Neural cell (in vitro differentiated cells): Measurements from ENCODE around the gene CC2D2B. TPM values are rescaled to one million over a fixed set of nuclear protein-coding genes. Genes with fewer than 3 reads are reported as not detected.

ENCODE experiments used
- H2AFZ ChIP-seq: fragments of 200-600, 300-800 bp; sonication (generic), shearing (Covaris generic); 2 replicates; pipeline ENCODE4 v1.6.0; 2014; ENCODE audit warnings: low read depth, mild to moderate bottlenecking, antibody characterized with exemption, low read length, moderate library complexity
- H3F3A ChIP-seq: fragments of 200-600 bp; shearing (Covaris generic); 2 replicates; pipeline ENCODE4 v1.6.1; 2016; ENCODE audit warnings: mild to moderate bottlenecking, moderate library complexity, mixed read lengths, antibody characterized with exemption, low read length; ENCODE audit not compliant: insufficient read depth, poor library complexity, severe bottlenecking
- H3K27ac ChIP-seq: fragments of 200-600, 300-800 bp; sonication (generic), shearing (Covaris generic); 2 replicates; pipeline ENCODE4 v1.5.1; 2014; ENCODE audit warnings: mild to moderate bottlenecking, low read length, moderate library complexity
- H3K27me3 ChIP-seq: fragments of 300-800, 200-600 bp; sonication (generic), shearing (Covaris generic); 2 replicates; pipeline ENCODE4 v1.6.0; 2014; ENCODE audit warnings: mild to moderate bottlenecking, low read depth, low read length, moderate library complexity; ENCODE audit not compliant: insufficient read depth
- H3K36me3 ChIP-seq: fragments of 300-800, 200-600 bp; sonication (generic), shearing (Covaris generic); 2 replicates; pipeline ENCODE4 v1.5.1; 2014; ENCODE audit warnings: mild to moderate bottlenecking, antibody characterized with exemption, low read length, moderate library complexity; ENCODE audit not compliant: insufficient read depth
- H3K4me2 ChIP-seq: fragments of 300-800, 200-600 bp; sonication (generic), shearing (Covaris generic); 2 replicates; pipeline ENCODE4 v1.6.0; 2014; ENCODE audit warnings: mild to moderate bottlenecking, low read length
- H3K4me3 ChIP-seq: fragments of 300-800, 200-600 bp; sonication (generic), shearing (Covaris generic); 2 replicates; pipeline ENCODE4 v1.5.1; 2014; ENCODE audit warnings: mild to moderate bottlenecking, low read length, moderate library complexity
- H3K79me2 ChIP-seq: fragments of 200-600 bp; shearing (Covaris generic); replicated peaks from 2 replicates; pipeline ENCODE4 v1.6.0; 2014; ENCODE audit warnings: mild to moderate bottlenecking, low read length, moderate library complexity; ENCODE audit not compliant: insufficient read depth
- H3K9ac ChIP-seq: fragments of 300-800, 200-600 bp; sonication (generic), shearing (Covaris generic); 2 replicates; pipeline ENCODE4 v1.6.1; 2016; ENCODE audit warnings: mild to moderate bottlenecking, low read length, mixed read lengths
- H3K9me2 ChIP-seq: fragments of 200-600 bp; shearing (Covaris generic); 2 replicates; pipeline ENCODE4 v1.6.1; 2016; ENCODE audit warnings: mild to moderate bottlenecking, low read length, mixed read lengths; ENCODE audit not compliant: insufficient read depth
- H3K9me3 ChIP-seq: fragments of 200-600, 300-800 bp; sonication (generic), shearing (Covaris generic); 2 replicates; pipeline ENCODE4 v1.6.1; 2016; ENCODE audit warnings: mild to moderate bottlenecking, mixed run types, low read length, moderate library complexity, mixed read lengths
- H4K20me1 ChIP-seq: fragments of 200-600 bp; shearing (Covaris generic); 2 replicates; pipeline ENCODE4 v1.6.1; 2016; ENCODE audit warnings: mild to moderate bottlenecking, mixed run types; ENCODE audit not compliant: insufficient read depth
- EP300 ChIP-seq: fragments of 450-650 bp; conservative IDR thresholded peaks from 2 replicates; pipeline ENCODE4 v1.6.1; 2014; ENCODE audit warnings: antibody characterized with exemption, mild to moderate bottlenecking, moderate library complexity; ENCODE audit not compliant: poor library complexity, severe bottlenecking
- EZH2 ChIP-seq: fragments of 200-600, 300-800 bp; shearing (Covaris generic), sonication (generic); IDR thresholded peaks from 2 replicates; pipeline ENCODE4 v1.6.1; 2014; ENCODE audit warnings: antibody characterized with exemption, low read length, borderline replicate concordance, mild to moderate bottlenecking; ENCODE audit not compliant: insufficient read depth, poor library complexity, severe bottlenecking
- MXI1 ChIP-seq: fragments of 450-650 bp; conservative IDR thresholded peaks from 2 replicates; pipeline ENCODE4 v1.6.1; 2014; ENCODE audit warnings: antibody characterized with exemption, mild to moderate bottlenecking; ENCODE audit not compliant: poor library complexity, severe bottlenecking
- POLR2AphosphoS5 ChIP-seq: IDR thresholded peaks from 2 replicates; pipeline ENCODE4 v1.6.1; 2012
- RAD21 ChIP-seq: fragments of 450-650 bp; conservative IDR thresholded peaks from 2 replicates; pipeline ENCODE4 v1.6.1; 2014; ENCODE audit warnings: antibody characterized with exemption, mild to moderate bottlenecking, moderate library complexity
- REST ChIP-seq: IDR thresholded peaks from 2 replicates; pipeline ENCODE4 v1.6.1; 2012; ENCODE audit warnings: borderline replicate concordance
- SMC3 ChIP-seq: fragments of 450-650 bp; conservative IDR thresholded peaks from 2 replicates; pipeline ENCODE4 v1.6.1; 2014; ENCODE audit warnings: antibody characterized with exemption, mild to moderate bottlenecking, moderate library complexity; ENCODE audit not compliant: poor library complexity
- TAF1 ChIP-seq: IDR thresholded peaks from 2 replicates; pipeline ENCODE4 v1.6.1; 2012; ENCODE audit warnings: low read depth
- polyA plus RNA-seq: library from polyadenylated mRNA; depleted of rRNA; stranded (reverse); fragments of >200 nt; gene quantifications from 2 replicates; pipeline ENCODE4 v1.2.3, GENCODE V29; 2014
- TF ChIP-seq, protein P1 (sequence below): fragments of 450-650 bp; IDR thresholded peaks from 2 replicates; pipeline ENCODE4 v1.5.1; 2014; ENCODE audit warnings: antibody characterized with exemption, mild to moderate bottlenecking, moderate library complexity; ENCODE audit not compliant: poor library complexity, severe bottlenecking

The CC2D2B gene
- polyA plus RNA-seq, 1 donor from 2014 or later: 0.61 TPM

DNA sequence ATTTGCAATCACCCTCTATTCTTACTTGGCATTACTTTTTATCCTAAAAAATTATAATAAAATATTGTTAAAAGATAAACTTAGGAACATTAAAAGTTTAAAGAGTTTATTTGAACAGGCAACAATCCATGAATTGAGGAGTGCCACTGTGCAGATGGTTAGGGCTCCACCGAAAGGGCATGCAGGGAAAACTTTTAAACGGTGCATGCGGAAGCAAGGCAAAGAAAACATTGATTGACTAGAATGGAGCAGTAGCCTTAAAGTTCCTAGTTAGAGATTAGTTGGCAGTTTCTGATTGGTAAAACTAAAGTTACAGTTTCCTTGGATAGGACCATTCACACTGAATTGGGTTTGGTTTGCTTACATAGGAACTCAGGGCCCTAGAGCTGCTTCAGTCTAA, 17.3 kb downstream of the CC2D2B start:
- H3K27ac ChIP-seq: no peak overlapping the region
- no peak overlapping the region for H3K4me3 ChIP-seq
- no peaks in the 10 kb centered on the region for H3F3A ChIP-seq
- H3K9me3 ChIP-seq: no peaks in the 10 kb centered on the region
- H3K79me2 ChIP-seq: no peaks in the 10 kb centered on the region
- H2AFZ ChIP-seq: no peak overlapping the region
- H3K4me2 ChIP-seq: no peak overlapping the region
- TF ChIP-seq SMC3 (no peak), EZH2 (no peak), RAD21 (no peak), REST (no peak), MXI1 (no peak), EP300 (no peak), TAF1 (no peak), POLR2AphosphoS5 (no peak)
- TF ChIP-seq, protein P1, sequence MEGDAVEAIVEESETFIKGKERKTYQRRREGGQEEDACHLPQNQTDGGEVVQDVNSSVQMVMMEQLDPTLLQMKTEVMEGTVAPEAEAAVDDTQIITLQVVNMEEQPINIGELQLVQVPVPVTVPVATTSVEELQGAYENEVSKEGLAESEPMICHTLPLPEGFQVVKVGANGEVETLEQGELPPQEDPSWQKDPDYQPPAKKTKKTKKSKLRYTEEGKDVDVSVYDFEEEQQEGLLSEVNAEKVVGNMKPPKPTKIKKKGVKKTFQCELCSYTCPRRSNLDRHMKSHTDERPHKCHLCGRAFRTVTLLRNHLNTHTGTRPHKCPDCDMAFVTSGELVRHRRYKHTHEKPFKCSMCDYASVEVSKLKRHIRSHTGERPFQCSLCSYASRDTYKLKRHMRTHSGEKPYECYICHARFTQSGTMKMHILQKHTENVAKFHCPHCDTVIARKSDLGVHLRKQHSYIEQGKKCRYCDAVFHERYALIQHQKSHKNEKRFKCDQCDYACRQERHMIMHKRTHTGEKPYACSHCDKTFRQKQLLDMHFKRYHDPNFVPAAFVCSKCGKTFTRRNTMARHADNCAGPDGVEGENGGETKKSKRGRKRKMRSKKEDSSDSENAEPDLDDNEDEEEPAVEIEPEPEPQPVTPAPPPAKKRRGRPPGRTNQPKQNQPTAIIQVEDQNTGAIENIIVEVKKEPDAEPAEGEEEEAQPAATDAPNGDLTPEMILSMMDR: no peak
- no peaks in the 10 kb centered on the region for H3K9me2 ChIP-seq
- no peaks in the 10 kb centered on the region for H3K36me3 ChIP-seq
- H3K9ac ChIP-seq: no peak overlapping the region
- no peaks in the 10 kb centered on the region for H4K20me1 ChIP-seq
- no peaks in the 10 kb centered on the region for H3K27me3 ChIP-seq

DNA sequence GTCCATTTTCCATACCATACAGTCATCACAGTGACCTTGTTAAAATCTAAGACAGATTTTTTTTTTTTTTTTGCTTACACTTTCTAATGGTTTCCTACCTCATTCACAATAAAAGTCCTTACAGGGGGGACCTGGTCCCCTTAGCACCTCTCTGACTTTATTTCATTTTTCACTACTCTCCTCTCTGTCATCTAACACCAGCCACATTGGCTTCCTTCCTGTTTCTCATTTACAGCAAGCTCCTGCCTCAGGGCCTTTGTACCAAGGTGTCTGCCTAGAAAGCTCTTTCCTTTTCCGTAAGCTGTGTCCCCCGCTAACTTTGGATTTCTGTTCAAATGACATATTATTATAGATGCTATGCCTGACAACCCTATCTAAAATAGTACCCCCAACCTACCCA, 27.7 kb downstream of the CC2D2B start:
- Histone ChIP-seq H3K79me2 (no peaks in the 10 kb centered on the region), H3F3A (no peaks in the 10 kb centered on the region), H3K9me3 (no peaks in the 10 kb centered on the region), H3K4me3 (no peak overlapping the region), H2AFZ (no peak overlapping the region), H3K9me2 (no peaks in the 10 kb centered on the region), H3K4me2 (no peak overlapping the region), H3K27ac (no peak overlapping the region), H3K9ac (no peak overlapping the region), H4K20me1 (no peaks in the 10 kb centered on the region), H3K36me3 (no peaks in the 10 kb centered on the region), H3K27me3 (no peaks in the 10 kb centered on the region)
- TF ChIP-seq EP300: no peak
- TF ChIP-seq REST: no peak
- no peak for TF ChIP-seq POLR2AphosphoS5
- no peak for TF ChIP-seq RAD21
- TF ChIP-seq TAF1: no peak
- TF ChIP-seq, protein P1: no peak
- no peak for TF ChIP-seq MXI1
- TF ChIP-seq SMC3: no peak
- TF ChIP-seq EZH2: no peak
